D341Med (cell line): ENCODE results near the gene PRKD3.
A peak's percentile ranks its signal among the peaks of the same experiment; 100 is the strongest.

ENCODE experiments used
- DNase-seq: peaks from one replicate; pipeline ENCODE4 v3.0.0; 2012; ENCODE audit warnings: low spot score

PRKD3 gene

DNA sequence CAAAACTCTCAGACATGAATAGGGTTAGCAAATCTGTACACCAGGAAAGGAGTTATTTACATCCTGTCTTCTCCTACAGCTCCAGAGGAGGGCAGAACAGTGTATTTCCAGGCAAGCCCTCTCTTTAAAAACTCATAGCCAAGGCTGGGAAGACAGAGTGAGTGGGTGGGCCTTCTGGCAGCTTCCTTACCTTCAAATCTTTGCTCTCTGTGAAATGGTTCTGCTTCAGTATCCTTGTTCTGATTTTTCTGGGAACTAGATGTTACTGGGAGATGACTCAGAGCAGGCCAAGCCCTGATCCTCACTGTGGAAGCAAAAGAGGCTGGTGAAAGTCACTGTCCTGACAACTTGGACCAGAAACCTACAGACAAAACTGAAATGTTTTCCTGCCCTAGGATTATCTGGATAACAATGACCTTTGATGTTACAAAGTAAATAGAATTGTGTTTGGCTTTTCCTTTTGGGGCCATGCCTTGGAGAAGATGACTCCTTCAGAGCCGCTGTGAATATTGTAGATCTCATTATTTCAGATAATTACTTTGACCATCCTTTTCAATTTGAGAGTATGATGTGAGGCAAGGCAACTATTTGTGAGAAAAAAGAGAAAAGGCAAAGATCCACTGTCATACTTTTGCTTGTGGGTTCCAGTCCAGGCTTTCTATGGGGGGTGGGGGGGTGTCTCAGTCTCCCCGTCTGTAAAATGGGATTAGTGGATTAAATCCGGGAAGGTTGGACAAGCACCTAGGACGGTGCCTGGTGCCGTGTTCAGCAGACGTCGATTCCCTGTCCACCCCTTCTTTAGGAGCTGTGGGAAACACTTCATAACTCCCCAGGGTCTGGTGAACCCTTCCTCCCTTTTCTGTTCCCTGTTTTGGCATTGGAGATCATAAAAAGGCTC lies 19.2 kb upstream of the PRKD3 start:
- no peak for DNase-seq

GRCh38 chr2:37342591-37343220 lies 18.1 kb upstream of the PRKD3 start:
- no peak for DNase-seq

GRCh38 chr2:37340637-37341036 lies 16.0 kb upstream of the PRKD3 start:
- no peak for DNase-seq

DNA sequence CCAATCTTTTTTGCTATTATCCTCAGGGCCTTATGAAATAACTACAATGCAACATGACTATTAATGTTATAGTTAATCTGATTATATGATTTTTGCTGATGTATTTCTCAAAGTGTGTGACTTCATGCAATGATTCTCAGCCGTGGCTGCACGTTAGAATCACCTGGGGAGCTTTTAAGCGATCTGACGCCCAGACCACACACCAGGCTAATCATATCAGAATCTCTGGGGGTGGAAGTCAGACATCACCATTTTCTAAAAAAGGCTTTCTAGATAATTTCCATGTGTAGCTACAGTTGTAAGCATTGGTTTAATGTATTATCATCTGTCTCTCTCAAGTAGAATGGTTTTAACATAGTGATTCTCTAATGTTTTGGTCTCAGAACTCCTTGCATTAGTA lies 14.3 kb upstream of the PRKD3 start:
- no peak for DNase-seq

GRCh38 chr2:37337620-37338280 lies 13.1 kb upstream of the PRKD3 start:
- DNase-seq: no peak

DNA sequence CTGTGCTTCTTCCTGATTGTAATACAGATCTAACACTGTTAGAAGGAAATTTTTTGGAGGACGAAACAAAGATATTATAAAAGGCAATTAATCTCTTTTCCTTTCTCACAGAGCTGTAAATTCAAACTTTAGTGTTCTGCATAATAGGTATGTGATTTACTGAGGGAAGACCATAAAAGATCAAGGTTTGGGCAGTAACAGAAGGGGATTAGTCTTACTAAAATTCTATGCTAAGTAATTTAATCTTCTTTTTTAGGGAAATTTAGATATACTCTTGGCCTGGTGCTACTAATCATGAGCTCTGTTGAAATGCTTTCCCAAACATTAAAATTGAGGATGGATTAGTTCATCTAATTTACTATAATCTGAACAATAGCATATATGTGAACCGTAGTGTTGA lies 11.0 kb upstream of the PRKD3 start:
- DNase-seq: no peak

DNA sequence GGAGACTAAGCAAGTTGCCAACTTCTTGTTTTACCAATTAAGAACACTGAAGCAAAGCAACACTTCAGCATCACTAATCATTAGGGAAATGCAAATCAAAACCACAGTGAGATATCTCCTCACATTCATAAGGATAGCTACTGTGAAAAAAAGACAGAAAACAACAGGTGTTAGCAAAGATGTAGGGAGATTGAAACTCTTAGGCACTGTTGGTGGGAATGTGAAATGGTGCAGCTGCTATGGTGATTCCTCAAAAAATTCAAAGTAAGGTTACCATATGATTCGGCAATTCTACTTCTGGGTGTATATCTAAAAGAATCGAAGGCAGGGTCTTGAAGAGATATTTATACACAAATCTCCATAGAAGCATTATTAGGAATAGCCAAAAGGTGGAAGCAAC lies 8.6 kb upstream of the PRKD3 start:
- DNase-seq: no peak

DNA sequence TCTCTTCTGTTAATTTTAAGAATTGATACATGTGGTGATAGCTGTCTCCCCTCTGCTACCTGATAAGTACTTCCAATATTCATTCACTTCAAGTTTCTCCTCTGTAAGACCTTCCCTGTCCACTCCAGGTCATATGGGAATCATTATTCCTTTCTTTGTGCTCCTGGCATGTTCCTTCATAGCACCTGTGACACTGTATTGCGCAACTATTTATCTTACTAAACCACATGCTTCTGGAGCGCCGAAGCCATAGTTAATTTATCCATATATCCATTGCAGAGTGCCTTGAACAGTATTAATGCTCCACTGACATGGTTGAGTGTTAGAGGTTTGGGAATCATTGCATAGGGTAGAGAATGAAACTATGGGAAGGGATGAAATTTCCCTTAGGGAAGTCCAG lies 7.9 kb upstream of the PRKD3 start:
- DNase-seq: no peak

DNA sequence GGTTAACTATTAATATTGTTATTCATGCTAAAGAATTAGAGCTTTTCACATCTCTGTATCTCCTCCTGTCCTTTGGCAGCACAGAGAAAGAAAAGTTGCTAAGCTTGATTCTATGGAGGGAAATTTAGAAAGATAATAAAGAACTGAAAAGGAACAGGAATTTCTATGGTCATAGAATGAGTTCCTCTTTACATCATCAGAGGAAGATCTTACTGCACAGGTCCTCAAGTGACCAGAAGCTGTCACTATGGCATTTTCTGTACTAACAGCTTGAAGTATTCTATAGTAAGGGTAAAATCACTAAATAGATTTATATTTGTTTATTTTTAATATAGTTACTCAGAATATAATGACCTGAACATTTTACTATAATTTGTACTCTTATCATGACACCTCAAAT lies 6.0 kb upstream of the PRKD3 start:
- DNase-seq: no peak

DNA sequence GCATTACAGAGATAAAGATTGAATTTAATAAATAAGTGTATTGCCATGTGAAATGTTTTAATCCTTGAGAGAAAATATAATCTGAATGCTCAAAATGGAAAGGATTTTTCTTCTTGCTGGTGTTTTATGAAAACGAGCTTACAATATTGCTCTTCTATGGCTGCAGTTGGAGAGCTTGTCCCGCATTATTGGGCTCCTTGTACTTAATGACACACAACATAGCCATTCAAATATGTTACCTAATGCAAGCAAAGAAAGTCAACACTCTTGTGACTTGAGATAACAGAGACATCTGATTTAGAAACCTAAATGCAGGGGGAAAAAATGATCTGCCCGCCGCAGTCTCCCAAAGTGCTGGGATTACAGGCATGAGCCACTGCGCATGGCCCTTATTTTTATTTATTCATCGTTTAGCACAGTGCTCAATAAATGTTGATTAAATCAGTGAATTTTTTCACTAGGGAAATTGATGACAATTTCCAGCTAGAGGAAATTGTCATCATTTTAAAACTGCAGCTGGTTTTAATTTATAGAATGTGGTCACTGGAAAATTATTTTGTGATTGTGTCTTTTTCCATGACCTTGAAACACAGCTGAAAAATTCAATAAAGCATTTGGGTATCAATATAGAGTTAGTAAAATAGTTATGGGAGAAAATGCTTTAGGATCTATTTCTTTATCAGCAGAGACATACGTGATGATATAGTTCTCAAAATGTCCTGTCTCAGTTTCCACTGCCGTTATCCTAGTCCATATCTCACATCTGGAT lies 2.4 kb upstream of the PRKD3 start:
- DNase-seq: no peak

DNA sequence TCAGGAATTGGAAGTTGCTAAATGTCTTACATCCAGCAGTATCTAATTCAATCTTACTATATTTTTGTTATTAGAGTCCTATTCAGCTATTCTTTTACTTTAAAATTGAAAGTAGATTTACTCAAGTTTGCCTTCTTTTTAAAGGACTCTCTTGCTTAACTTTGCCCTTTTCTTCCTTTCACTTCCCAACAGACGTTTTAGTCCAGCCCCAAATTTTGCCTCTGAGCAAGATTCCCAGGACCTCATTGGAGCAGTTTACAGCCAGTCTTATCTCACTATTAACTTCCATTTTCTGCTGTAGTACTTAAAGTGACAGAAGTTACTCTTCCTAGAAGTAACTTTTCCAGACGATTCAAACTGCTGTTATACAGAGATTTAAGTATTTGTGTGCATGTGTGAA lies 1.7 kb upstream of the PRKD3 start:
- no peak for DNase-seq

DNA sequence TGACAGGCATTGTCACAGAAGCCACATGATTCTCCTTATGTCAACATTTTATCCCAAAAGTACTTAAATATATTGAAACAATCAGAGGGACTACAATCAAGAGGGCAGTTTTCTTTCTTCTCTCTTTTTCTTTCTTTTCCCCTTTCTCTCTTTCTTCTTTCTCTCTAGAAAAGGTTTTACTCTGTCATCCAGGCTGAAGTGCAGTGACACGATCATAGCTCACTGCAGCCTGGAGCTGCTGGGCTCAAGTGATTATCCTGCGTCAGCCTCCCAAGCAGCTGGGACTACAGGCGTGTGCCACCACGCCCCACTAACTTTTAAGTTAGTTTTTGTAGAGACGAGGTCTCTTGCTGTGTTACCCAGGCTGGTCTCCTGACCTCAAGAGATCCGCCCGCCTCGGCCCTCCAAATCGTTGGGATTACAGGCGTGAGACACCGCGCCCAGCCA lies 1.0 kb upstream of the PRKD3 start:
- no peak for DNase-seq

- DNase-seq: no peak
Measured at GRCh38 chr2:37324536-37324785, 172 bp downstream of the PRKD3 start.

GRCh38 chr2:37323781-37324535 lies 675 bp downstream of the PRKD3 start:
- peak; percentile 66 for DNase-seq

DNA sequence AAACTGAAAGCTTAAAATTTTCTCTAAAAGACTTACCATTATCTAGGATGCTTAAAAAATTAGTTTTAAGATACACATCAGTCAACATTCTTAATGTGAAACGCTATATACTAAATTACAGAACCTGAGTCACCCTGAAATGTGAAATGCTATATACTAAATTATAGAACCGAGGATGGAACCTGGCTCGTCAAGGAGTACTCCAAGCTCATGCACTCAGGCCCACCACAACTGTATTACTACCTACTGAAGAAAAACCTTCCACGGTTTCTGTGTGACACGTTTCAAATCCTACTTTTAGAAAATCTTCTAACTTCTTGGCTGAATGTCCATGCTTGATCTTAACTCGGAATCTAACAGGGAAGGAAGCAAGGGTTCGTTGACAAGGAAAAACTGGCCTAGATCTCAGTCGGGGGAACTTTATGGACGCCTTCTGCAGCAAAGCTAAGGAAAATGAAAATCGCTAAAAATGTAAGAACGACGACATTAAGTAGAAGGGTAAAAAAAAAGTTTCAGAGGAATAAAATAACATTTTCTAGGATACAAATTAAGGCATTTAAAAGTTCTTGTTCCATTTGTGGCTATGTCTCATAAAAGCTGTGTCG lies 1.4 kb downstream of the PRKD3 start:
- no peak for DNase-seq

DNA sequence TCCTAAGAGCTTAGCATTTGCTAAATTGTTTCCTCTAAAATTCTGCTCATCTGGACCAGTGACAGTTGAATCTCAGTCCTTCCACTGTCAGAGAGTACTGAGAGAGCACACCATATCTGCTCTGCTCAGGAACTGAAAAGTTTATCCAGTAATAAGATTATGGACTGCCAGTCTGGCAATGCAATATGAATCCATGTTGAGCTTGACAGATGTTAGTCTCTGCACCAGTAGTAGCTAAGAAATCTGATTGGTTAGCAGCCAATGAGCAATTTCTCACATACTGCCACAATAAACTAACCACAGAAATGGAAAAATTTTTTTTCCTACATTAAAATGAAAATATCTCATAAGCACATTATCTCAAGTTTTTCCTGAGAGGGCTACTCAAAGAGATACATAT lies 2.3 kb downstream of the PRKD3 start:
- peak; percentile 37 for DNase-seq

DNA sequence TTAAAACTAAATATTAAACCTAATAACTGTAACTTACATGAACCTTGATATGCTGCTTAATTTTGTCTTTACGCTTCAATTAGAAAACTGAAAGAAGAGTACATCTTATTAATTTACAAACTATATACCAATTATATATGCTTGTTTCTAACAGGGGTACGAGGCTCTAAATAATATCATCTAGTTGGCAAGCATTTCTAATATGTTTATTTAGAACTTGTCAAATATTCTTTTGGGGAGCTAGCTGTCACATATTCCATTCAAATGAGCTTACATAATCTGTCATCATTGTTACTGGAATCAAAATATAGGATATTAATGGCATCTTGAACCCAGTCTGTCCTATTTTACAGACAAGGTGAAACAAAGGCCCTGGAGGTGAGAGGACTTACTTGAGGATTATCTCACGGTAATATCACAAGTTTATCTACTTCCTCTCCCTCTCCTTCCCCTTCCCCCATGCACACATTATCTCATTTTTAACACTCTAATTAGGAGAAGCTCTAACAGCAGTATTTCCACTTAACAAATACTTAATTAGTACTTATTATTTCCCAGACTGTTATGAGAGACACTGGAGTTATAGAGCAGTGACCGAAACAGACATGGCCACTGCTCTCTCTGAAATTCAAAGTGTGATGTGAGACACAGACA lies 3.5 kb downstream of the PRKD3 start:
- DNase-seq: no peak

DNA sequence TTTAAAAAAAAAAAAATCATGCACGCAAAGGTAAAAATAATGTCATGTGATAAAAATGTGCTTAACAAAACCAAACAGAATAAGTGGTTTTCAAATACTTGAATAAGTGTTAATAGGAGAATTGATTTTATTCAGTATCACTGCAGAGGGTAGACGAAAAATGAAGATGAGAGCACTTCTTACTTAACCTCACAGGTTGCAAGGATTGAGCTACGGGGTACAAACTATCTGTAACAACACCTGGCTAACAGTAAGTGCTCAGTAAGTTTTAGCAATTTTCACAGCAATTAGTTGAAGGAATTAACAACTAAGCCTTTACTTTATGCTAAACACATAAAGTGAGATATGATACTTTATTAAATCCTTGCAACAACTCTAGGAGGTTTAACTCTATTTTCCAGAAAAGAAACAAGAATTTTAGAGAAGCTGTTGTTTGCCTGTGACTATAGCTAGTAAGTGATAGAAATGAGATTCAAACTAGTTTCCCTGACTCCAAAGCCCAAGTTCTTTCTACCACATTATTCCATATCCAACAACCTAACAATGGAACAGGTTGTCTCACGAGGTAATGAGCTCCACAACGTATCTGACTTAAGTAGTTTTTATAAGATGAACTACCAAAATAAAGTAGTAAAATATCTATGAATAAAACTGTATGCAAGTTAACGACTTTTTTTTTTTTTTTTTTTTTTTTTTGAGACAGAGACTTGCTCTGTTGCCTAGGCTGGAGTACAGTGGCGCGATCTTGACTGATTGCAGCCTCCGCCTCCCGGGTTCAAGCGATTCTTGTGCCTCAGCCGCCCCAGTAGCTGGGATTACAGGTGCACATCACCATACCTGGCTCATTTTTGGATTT lies 4.7 kb downstream of the PRKD3 start:
- no peak for DNase-seq

- no peak for DNase-seq
Measured at GRCh38 chr2:37318401-37318800, 6.2 kb downstream of the PRKD3 start.

- no peak for DNase-seq
Measured at GRCh38 chr2:37317746-37318145, 6.9 kb downstream of the PRKD3 start.
